H9 (cell line): ENCODE results near the gene CAND2. TPM values are rescaled to one million over a fixed set of nuclear protein-coding genes. Genes with fewer than 3 reads are reported as not detected.

ENCODE experiments used
- DNase-seq: peaks from one replicate; pipeline ENCODE4 v3.0.0-alpha.2; 2017
- H2AFZ ChIP-seq: one replicate; pipeline ENCODE4 v1.6.1; 2013; ENCODE audit warnings: mild to moderate bottlenecking, low read length, control low read depth, moderate library complexity
- H2AK5ac ChIP-seq: 2 replicates; pipeline ENCODE4 v1.6.1; 2013; ENCODE audit warnings: low read length, control low read depth, mixed read lengths; ENCODE audit not compliant: insufficient read length
- H2BK120ac ChIP-seq: one replicate; pipeline ENCODE4 v1.6.1; 2013; ENCODE audit warnings: low read depth, mild to moderate bottlenecking, low read length, control low read depth, inconsistent platforms; ENCODE audit not compliant: poor library complexity, severe bottlenecking
- H2BK12ac ChIP-seq: 2 replicates; pipeline ENCODE4 v1.6.1; 2013; ENCODE audit warnings: low read length, control low read depth, mixed read lengths, low read depth; ENCODE audit not compliant: insufficient read length
- H2BK15ac ChIP-seq: 2 replicates; pipeline ENCODE4 v1.6.1; 2013; ENCODE audit warnings: low read depth, low read length, control low read depth
- H2BK20ac ChIP-seq: one replicate; pipeline ENCODE4 v1.6.1; 2013; ENCODE audit warnings: low read depth, mild to moderate bottlenecking, low read length, control low read depth, inconsistent platforms; ENCODE audit not compliant: poor library complexity, severe bottlenecking
- H2BK5ac ChIP-seq: 2 replicates; pipeline ENCODE4 v1.6.1; 2013; ENCODE audit warnings: low read length, control low read depth, mixed read lengths; ENCODE audit not compliant: insufficient read length
- H3K14ac ChIP-seq: 2 replicates; pipeline ENCODE4 v1.6.1; 2013; ENCODE audit warnings: low read length, control low read depth; ENCODE audit not compliant: insufficient read depth
- H3K18ac ChIP-seq: 2 replicates; pipeline ENCODE4 v1.6.1; 2013; ENCODE audit warnings: low read depth, mild to moderate bottlenecking, mixed read lengths, low read length, control low read depth; ENCODE audit not compliant: insufficient read length
- H3K23ac ChIP-seq: 2 replicates; pipeline ENCODE4 v1.6.1; 2013; ENCODE audit warnings: low read length, control low read depth, mixed read lengths, low read depth; ENCODE audit not compliant: insufficient read length
- H3K23me2 ChIP-seq: 2 replicates; pipeline ENCODE4 v1.6.1; 2013; ENCODE audit warnings: low read depth, mild to moderate bottlenecking, mixed read lengths, low read length, control low read depth; ENCODE audit not compliant: insufficient read length, poor library complexity, severe bottlenecking
- H3K27ac ChIP-seq: 2 replicates; pipeline ENCODE4 v1.5.1; 2013; ENCODE audit warnings: low read length, control low read depth, mixed read lengths, low read depth; ENCODE audit not compliant: insufficient read length
- H3K27me3 ChIP-seq: 2 replicates; pipeline ENCODE4 v1.6.1; 2013; ENCODE audit warnings: low read length, control low read depth, inconsistent platforms; ENCODE audit not compliant: insufficient read depth
- H3K4ac ChIP-seq: 2 replicates; pipeline ENCODE4 v1.6.1; 2013; ENCODE audit warnings: low read depth, mild to moderate bottlenecking, control low read depth, inconsistent platforms, low read length, moderate library complexity
- H3K4me1 ChIP-seq: 2 replicates; pipeline ENCODE4 v1.6.1; 2013; ENCODE audit warnings: low read length, control low read depth, inconsistent platforms; ENCODE audit not compliant: insufficient read depth
- H3K4me2 ChIP-seq: 2 replicates; pipeline ENCODE4 v1.6.1; 2013; ENCODE audit warnings: low read length, control low read depth, mixed read lengths; ENCODE audit not compliant: insufficient read length, insufficient read depth
- H3K56ac ChIP-seq: 2 replicates; pipeline ENCODE4 v1.6.1; 2013; ENCODE audit warnings: low read depth, mild to moderate bottlenecking, mixed read lengths, low read length, control low read depth; ENCODE audit not compliant: insufficient read length
- H3K79me1 ChIP-seq: 2 replicates; pipeline ENCODE4 v1.6.1; 2013; ENCODE audit warnings: low read depth, mild to moderate bottlenecking, moderate library complexity, low read length, control low read depth, inconsistent platforms; ENCODE audit not compliant: insufficient read depth, poor library complexity, severe bottlenecking
- H3K79me2 ChIP-seq: 2 replicates; pipeline ENCODE4 v1.6.1; 2013; ENCODE audit warnings: low read length, control low read depth, inconsistent platforms; ENCODE audit not compliant: insufficient read depth
- H3K9ac ChIP-seq: 2 replicates; pipeline ENCODE4 v1.6.1; 2013; ENCODE audit warnings: low read length, control low read depth, mixed read lengths; ENCODE audit not compliant: insufficient read length; ENCODE audit errors: extremely low read depth
- H3K9me3 ChIP-seq: one replicate; pipeline ENCODE4 v1.6.1; 2013; ENCODE audit warnings: low read depth, low read length, inconsistent platforms; ENCODE audit not compliant: control insufficient read depth
- H3T11ph ChIP-seq: one replicate; pipeline ENCODE4 v1.6.1; 2013; ENCODE audit warnings: mild to moderate bottlenecking, low read length, control low read depth, inconsistent platforms
- H4K20me1 ChIP-seq: one replicate; pipeline ENCODE4 v1.6.1; 2013; ENCODE audit not compliant: control insufficient read depth, insufficient read length, insufficient read depth
- H4K5ac ChIP-seq: 2 replicates; pipeline ENCODE4 v1.6.1; 2013; ENCODE audit warnings: low read depth, mild to moderate bottlenecking, mixed read lengths, low read length, control low read depth; ENCODE audit not compliant: insufficient read length
- H4K8ac ChIP-seq: replicated peaks from 2 replicates; pipeline ENCODE4 v1.6.1; 2013; ENCODE audit warnings: low read length, control low read depth, mixed read lengths, low read depth; ENCODE audit not compliant: insufficient read length
- H4K91ac ChIP-seq: 2 replicates; pipeline ENCODE4 v1.6.1; 2013; ENCODE audit warnings: low read depth, mild to moderate bottlenecking, moderate library complexity, mixed read lengths, low read length, control low read depth; ENCODE audit not compliant: insufficient read length
- H3K27ac Mint-ChIP-seq, 3 experiments: 2 replicates in 2 of 3; 3 replicates in 1 of 3; pipeline ENCODE4 v1.8.0; 2020 to 2021; ENCODE audit warnings: mixed read lengths in 3 of 3, mild to moderate bottlenecking in 1 of 3, moderate library complexity in 1 of 3
- H3K27me3 Mint-ChIP-seq: 2 replicates; pipeline ENCODE4 v1.8.0; 2021; ENCODE audit warnings: low read depth, mild to moderate bottlenecking, moderate library complexity, mixed read lengths
- H3K36me3 Mint-ChIP-seq, 3 experiments: 2 replicates in 2 of 3; 3 replicates in 1 of 3; pipeline ENCODE4 v1.8.0; 2020 to 2021; ENCODE audit warnings: low read depth in 3 of 3, mixed read lengths in 3 of 3; ENCODE audit not compliant: insufficient read depth in 1 of 3
- H3K4me1 Mint-ChIP-seq, 2 experiments: 2 replicates each; pipeline ENCODE4 v1.8.0; 2020; ENCODE audit warnings: mixed read lengths in 2 of 2
- H3K4me3 Mint-ChIP-seq, 2 experiments: 2 replicates in 1 of 2; 3 replicates in 1 of 2; pipeline ENCODE4 v1.8.0; 2020 to 2021; ENCODE audit warnings: mild to moderate bottlenecking in 2 of 2, mixed read lengths in 2 of 2, moderate library complexity in 1 of 2
- H3K9me3 Mint-ChIP-seq, 2 experiments: 2 replicates in 1 of 2; 3 replicates in 1 of 2; pipeline ENCODE4 v1.8.0; 2020; ENCODE audit warnings: mild to moderate bottlenecking in 2 of 2, mixed read lengths in 2 of 2, moderate library complexity in 1 of 2
- WGBS: extraction: QIAGEN DNeasy Blood & Tissue Kit; methylation state at CpG from one replicate; pipeline ENCODE4 v1.1.7; 2013; ENCODE audit warnings: missing lambda C conversion rate, low lambda C conversion rate, mixed read lengths; ENCODE audit not compliant: insufficient read length; ENCODE audit errors: extremely low coverage; 5-methylcytosine and 5-hydroxymethylcytosine counted together
- total RNA-seq: library from RNA; stranded (reverse); gene quantifications from 2 replicates; pipeline ENCODE4 v1.2.1, GENCODE V29; 2021
- TF ChIP-seq, protein P1 (sequence below): fragments of 200-600 bp; sonication (generic); conservative IDR thresholded peaks from 3 replicates; pipeline ENCODE4 v1.8.0; 2021; ENCODE audit warnings: antibody characterized with exemption, mild to moderate bottlenecking

The CAND2 gene
- total RNA-seq, 1 experiment from 2014 or later, result 10.7 TPM

DNA sequence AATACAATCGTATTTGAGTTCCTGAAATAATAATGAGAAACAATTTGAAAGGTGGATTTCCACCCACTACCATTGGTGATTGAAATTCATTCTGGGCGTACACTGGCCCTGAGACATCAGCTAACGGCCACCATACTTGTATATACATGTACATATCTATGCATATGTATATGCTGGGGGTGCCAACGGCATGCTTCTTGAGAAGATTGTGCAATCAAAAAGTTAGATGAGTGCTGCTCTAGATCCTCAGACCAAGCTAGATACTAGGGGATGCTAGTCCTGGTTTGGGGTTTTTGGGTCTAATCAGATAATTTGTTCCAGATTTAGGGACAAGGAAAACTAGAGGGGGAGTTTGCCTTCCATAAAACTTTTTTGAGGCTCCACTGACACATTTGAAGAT lies 40.3 kb upstream of the CAND2 start:
- Mint-ChIP-seq H3K27ac (no peak overlapping the region), H3K4me1 (peaks cover 17% of the 10 kb centered on the region in 2 experiments), H3K36me3 (no peaks in the 10 kb centered on the region), H3K4me3 (no peak overlapping the region), H3K9me3 (no peaks in the 10 kb centered on the region), H3K27me3 (no peaks in the 10 kb centered on the region; the same call in 1 of the 2 replicates)
- Histone ChIP-seq H3K79me2 (no peaks in the 10 kb centered on the region), H4K8ac (no peak overlapping the region), H2BK20ac (no peak overlapping the region), H2BK12ac (no peak overlapping the region), H2BK120ac (no peak overlapping the region), H2BK15ac (no peak overlapping the region), H3K23me2 (no peaks in the 10 kb centered on the region), H2BK5ac (no peak overlapping the region), H4K91ac (no peak overlapping the region), H3K4ac (no peak overlapping the region), H2AFZ (no peak overlapping the region), H3K4me2 (no peak overlapping the region), H3K4me1 (no peaks in the 10 kb centered on the region), H3K27me3 (no peaks in the 10 kb centered on the region), H4K20me1 (no peaks in the 10 kb centered on the region), H3T11ph (no peak overlapping the region), H3K9ac (no peak overlapping the region), H3K27ac (no peak overlapping the region), H3K79me1 (no peaks in the 10 kb centered on the region), H3K14ac (no peak overlapping the region), H3K23ac (no peak overlapping the region), H2AK5ac (no peak overlapping the region), H4K5ac (no peak overlapping the region), H3K9me3 (no peaks in the 10 kb centered on the region), H3K18ac (no peak overlapping the region), H3K56ac (no peak overlapping the region)
- TF ChIP-seq, protein P1, sequence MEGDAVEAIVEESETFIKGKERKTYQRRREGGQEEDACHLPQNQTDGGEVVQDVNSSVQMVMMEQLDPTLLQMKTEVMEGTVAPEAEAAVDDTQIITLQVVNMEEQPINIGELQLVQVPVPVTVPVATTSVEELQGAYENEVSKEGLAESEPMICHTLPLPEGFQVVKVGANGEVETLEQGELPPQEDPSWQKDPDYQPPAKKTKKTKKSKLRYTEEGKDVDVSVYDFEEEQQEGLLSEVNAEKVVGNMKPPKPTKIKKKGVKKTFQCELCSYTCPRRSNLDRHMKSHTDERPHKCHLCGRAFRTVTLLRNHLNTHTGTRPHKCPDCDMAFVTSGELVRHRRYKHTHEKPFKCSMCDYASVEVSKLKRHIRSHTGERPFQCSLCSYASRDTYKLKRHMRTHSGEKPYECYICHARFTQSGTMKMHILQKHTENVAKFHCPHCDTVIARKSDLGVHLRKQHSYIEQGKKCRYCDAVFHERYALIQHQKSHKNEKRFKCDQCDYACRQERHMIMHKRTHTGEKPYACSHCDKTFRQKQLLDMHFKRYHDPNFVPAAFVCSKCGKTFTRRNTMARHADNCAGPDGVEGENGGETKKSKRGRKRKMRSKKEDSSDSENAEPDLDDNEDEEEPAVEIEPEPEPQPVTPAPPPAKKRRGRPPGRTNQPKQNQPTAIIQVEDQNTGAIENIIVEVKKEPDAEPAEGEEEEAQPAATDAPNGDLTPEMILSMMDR, result no peak
- WGBS, result no CpG with 5 or more reads among the region's 4 CpGs
- DNase-seq, result no peak
